NCI-H1417 (cell line): ENCODE measurements around the gene CDC42BPB.

ENCODE experiments used
- DNase-seq, 3 experiments: peaks; one replicate each; lab custom pipeline; 2025; lab: John Stamatoyannopoulos, UW

The CDC42BPB gene

GRCh38 chr14:102996941-102997340, 60.4 kb downstream of the CDC42BPB start:
- DNase-seq: no peak

- DNase-seq: no peak
Measured at GRCh38 chr14:102994689-102995088, 62.7 kb downstream of the CDC42BPB start.

DNA sequence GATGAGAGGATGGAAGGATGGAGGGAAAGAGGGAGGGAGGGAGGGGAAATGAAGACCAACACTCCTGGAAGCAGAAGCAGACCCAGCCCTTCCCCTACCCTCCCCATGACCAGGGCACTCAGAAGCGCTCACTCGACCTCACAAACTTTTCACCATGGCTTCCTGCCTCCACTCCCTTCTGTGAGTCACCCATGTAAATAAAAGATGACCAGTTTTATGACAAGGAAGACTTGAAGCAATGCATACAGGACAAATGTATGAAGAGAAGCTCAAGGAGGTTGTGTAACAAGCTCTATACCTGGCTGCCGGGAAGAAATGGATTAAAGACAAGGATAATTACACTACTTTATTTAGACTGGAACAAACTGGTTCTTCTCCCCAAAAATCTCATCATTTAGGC, 63.8 kb downstream of the CDC42BPB start:
- no peak for DNase-seq

- DNase-seq: no peak
Measured at GRCh38 chr14:102991376-102991775, 66.0 kb downstream of the CDC42BPB start.

DNA sequence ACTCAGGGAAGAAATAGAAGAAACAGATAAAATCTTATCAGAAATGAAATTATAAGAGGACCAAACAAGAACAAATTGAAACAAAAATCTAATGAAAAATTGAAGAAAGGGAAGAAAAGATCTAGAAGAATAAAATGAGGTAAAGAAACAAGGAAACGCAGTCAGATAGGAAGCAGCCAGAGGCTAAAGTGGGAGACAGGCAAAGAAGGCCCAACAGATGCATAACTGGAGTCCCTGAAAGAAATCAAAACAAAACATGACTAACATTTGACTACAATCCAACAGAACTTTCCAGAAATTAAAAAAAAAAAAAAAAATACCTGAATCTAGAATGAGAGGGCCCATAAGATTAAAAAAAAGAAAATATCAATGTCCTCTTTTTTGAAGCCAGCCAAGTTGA, 69.3 kb downstream of the CDC42BPB start:
- DNase-seq: no peak

DNA sequence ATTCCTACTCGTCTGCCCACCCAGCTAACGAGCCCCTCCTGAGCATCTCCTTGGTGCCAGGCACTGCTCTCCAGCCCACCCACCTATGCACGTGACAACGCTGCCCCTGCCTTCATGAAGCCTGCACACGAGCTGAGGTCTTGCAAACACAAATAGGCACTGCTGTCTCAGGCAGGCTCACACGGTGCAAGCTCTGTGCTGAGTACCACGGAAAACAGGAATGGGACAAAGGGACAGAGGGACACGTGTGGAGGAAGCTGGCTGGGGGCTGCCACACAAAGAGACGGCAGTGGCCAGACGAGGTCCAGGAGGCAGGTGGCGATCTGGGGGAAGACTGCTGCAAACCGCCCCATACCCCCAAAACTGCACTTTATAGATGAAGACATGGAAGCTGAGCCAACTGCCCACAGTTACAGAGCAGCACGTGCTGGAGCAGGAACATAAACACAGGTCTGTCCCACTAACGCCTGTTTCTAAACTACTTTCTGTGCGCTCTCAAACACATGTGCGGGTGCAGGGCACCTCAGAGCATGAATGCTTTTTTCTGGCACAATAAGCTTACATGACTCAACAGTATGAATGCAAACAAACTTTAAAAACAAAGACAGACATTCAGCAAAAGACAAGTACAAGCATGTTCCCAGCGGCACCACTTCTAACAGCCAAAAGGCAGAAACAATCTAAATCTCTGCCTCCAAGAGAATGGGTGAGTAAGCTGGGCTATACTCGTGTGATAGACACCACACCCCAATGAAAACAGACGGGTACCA, 70.4 kb downstream of the CDC42BPB start:
- DNase-seq: peak in 1 of 3 experiments; percentile 24

DNA sequence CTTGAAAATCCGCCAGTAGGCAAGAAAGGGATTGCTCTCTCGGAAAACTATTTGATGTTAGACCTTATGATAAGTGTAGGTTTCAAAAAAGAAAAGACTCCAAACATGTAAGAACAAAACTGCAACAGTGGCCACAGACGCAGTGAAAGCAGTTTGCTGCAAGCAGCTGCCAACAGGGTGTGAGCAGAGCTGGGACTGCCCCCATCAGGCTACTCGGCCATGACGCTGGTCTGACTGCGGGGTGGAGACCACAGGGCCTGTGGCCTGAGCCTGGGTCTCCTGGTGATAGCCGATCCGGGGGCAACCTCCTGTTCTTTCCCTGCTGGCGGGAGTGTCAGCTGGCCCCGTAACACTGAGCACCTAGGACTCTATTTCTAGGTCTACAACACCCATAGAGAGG, 71.7 kb downstream of the CDC42BPB start:
- DNase-seq: no peak

DNA sequence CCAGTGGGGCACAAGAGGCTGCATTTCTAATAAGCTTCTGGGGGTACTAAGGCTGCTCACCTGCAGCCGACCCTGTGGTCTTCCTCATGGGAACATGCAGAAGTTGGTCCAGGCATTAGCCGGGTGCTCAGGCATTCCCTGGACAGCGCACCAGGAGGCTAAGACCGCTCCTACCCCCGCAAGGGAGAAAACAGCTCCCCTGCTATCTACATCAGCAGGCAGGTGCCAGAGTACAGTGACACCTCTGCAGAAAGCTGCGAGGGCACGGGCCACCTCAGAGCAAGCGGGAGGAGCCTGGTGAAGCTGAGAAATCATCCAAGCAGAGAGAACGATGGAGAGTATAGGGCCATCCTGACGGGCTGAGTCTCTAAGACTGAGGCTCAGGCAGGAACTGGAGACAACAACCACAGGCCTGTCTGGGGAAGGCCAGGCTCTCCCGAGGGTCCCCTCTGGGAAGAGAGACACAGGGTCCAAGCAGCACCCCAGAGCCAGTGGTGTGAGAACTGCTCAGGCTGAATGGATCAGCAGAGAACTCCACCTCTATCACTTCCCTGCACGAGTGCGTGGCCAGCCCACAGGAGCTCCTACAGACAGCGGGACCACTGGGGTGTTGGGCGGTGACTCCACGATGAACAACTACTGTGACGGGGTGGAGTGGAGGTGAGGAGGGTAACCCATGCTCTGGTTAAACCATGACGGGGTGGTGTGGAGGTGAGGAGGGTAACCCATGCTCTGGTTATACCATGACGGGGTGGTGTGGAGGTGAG, 72.8 kb downstream of the CDC42BPB start:
- no peak for DNase-seq

DNA sequence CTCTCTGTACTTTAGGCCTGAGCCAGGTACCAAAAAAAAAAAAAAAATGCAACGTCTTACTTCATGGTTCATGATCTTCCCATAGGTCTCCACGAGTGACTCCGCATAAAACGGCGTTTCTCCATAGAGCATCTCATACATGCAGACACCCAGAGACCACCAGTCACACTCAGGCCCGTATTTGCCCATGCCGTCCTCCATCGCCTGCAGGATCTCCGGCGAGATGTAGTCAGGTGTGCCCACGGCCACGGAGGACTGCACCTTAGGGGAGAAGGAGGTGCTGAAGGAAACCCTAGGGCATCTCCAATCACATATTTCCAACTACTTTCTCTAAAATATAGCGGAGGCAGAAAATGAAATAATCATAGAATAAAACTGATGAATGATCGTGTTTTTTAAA, 73.9 kb downstream of the CDC42BPB start:
- no peak for DNase-seq

DNA sequence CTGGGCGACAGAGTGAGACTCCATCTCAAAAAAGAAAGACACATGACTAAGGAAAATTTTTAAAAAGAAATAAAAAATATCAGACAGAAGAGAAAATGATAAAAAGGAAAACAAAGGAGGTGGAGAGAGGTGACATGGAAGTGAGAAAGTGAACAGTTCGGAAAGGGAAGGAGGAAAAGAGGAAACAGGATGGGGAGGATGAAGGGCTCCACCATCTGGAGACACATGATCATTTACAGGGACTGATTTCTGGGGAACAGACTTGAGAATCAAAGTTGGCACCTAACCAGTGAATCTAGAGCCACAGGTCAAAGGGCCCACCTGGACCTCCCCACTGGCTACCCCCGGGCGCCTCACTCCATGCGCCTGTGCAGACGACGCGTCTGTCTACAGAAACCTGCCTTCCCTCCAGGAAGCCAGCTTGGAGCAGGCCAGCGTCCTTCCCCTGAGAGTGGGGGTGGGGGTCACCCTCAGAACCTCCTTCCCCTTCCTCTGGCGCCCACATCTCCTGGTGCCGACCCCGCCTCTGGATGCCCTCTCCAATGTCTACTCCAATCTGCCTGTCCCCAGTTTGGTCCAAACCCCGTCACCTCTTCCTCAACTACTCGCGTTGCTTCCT, 74.4 kb downstream of the CDC42BPB start:
- peak in 1 of 3 experiments; percentile 4 for DNase-seq

DNA sequence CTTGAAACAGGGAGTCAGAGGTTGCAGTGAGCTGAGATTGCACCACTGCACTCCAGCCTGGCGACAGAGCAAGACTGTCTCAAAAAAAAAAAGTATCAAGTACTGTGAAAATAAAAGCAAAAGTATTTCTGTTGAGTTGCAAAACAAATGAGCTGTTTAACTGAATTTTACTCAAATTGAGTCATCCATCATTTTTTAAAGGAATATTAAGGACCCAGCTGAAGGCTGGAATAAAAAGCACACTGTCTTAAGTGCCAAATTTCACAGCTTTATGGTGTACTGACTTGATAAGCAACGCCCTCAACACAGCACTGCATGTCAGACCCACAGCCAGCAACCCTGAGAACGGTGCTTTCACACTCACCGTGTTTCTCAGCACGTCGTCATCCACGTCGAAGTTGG, 76.9 kb downstream of the CDC42BPB start:
- DNase-seq: no peak

DNA sequence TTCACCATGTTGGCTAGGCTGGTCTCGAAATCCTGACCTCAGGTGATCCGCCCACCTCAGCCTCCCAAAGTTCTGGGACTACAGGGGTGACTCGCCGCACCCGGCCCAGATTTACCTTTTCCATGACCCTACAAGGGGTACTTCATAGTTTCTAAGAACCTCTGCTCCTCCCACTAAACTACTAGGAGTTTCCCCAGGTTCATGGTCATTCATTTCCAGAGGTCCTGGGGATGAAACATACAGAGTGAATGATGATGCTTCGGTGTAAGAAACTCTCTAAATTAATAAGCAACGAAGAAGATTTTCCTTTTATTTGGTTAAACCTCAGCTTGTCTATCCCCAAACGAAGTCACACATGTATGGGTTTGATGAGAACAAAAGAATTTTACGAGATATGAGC, 77.9 kb downstream of the CDC42BPB start:
- DNase-seq: no peak

GRCh38 chr14:102977475-102977874, 79.9 kb downstream of the CDC42BPB start:
- DNase-seq: no peak

- no peak for DNase-seq
Measured at GRCh38 chr14:102975662-102976061, 81.7 kb downstream of the CDC42BPB start.

DNA sequence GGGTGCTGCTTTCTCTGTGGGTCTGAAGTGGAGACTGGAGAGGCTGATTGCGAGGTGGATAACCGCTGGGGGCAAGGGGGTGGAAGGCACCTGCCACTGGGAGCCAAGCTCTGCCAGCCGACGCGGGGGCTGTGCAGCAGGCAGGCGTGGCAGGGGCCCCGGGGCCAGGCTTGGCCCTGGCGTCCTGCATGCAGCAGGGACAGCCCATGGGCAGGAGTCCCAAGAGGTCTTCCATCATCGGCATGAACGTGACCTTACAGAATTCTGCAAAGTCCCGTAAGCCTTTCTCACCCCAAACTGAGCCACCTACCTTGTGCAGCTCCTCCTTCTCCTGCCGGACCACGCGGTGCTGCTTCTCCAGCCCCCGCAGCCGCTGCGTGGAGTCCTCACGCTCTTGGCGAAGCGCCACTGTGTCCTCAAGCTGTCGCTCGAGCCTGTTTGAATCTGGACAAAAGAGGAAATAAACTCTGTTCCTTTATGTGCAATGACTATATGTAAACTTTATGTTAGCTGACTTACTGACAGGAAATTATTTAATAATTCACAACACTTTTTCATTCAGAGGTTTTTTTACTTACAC, 83.6 kb downstream of the CDC42BPB start:
- no peak for DNase-seq

- no peak for DNase-seq
Measured at GRCh38 chr14:102971836-102972606, 85.3 kb downstream of the CDC42BPB start.

GRCh38 chr14:102971314-102971713, 86.0 kb downstream of the CDC42BPB start:
- DNase-seq: no peak

DNA sequence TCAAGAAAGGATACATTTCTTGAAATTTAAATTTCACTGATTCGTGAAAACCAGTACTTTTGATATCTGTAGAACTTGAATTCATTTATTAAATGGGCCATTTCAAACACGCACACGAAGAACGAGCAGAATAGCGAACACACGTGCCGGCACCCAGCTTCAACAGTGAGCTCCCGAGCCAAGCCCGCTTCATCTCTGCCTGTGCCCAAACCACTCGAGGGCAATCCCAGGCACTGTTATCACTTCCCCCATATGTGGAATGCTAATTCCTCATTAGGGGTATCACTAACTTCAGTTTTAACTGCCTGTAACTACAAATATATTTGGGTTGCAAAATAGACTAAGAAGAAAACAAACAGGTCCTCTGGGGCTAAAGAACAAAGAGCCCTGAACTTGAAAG, 86.9 kb downstream of the CDC42BPB start:
- no peak for DNase-seq

DNA sequence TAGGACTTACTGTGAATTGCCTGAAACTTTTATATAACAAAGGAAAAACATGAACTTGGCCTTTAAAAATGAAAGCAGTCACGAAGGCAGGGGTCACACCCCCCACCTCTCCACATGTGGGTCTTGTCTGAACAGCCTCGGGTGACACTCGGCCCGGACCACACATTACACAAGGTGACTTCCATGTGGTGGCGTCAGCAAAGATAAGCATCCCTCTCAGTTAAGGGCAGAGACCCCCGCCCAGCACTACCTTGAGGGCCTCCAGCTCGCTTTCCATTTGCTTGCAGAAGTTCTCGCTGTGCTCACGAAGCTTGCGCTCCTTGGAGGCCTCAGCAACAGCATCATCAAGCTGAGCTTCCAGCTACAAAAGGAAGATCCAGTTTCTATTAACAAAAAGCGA, 87.4 kb downstream of the CDC42BPB start:
- no peak for DNase-seq

DNA sequence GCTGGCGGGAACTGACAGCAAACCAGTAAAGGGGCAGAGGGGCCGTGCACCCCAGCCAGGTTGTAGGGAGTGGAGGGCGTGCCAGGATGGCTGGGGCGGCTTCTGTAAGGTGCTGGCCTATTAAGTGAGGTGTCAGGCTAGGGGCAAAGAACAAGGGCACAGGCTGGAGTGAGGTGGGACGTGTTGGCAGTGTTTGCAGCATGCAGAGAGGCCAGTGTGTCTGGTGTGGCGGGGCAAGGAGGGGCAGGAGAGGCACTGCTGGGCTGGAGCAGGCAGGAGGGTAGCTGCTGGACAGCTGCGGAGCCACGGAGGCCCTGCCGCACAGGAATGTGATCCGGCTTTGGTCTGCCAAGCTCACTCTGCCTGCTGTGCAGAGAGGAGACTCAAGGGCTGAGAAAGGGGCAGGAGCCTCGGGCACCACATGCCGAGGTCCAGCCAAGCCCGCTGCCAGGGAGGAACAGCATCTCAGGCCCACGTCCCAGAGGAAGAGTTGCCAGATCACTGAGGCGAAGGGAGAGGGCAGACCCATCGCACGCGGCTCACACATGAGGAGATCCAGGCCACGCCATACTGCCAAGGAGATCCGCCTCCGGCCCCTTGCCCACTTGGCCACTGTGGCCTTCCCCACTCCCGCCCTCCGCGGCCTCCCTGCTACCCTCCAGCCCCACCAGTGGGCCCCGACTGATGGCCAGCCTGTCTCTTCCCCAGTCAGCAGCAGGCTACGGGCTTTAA, 88.1 kb downstream of the CDC42BPB start:
- no peak for DNase-seq

- DNase-seq: no peak
Measured at GRCh38 chr14:102968306-102968705, 89.0 kb downstream of the CDC42BPB start.
